ENCODE data around the gene CELF1. TPM values are rescaled to one million over a fixed set of nuclear protein-coding genes. Genes with fewer than 3 reads are reported as not detected.
"Not testable (repeated sequence)": the region's sequence is repeated elsewhere in the genome, so short reads cannot be mapped to it uniquely, and the experiment has no call there.

The CELF1 gene
- total RNA-seq, 2 donors from 2014 or later: 105 to 128 TPM

GRCh38 chr11:47586098-47586855, 33.3 kb upstream of the CELF1 start, which contains the start of gene FAM180B:
FAM180B (plus strand) TSS chr11:47586678; CDS start chr11:47586769, 91 bp downstream.
- peak; percentile 7 to 19 for ATAC-seq
- H3K36me3 Mint-ChIP-seq: peaks cover 8 to 14% of the 10 kb centered on the region in 2 donors
- DNase-seq (ENCODE audit: low spot score in 2 of 2): no peak
- H3K9me3 Mint-ChIP-seq: no peaks in the 10 kb centered on the region
- peak within 1 kb of the TSS in 1 of 2 donors; percentile 29 for H3K27ac Mint-ChIP-seq

- Mint-ChIP-seq H3K36me3 (peaks cover 19 to 23% of the 10 kb centered on the region in 2 donors), H3K9me3 (no peaks in the 10 kb centered on the region), H3K27ac (no peak overlapping the region)
- DNase-seq (ENCODE audit: low spot score in 2 of 2) (no peak), ATAC-seq (no peak)
Observed at GRCh38 chr11:47583844-47584243, 30.9 kb upstream of the CELF1 start.

- peaks cover 27 to 36% of the 10 kb centered on the region in 2 donors for H3K36me3 Mint-ChIP-seq
- DNase-seq (ENCODE audit: low spot score in 2 of 2) (peak; percentile 89 to 94), ATAC-seq (peak; percentile 96 to 97)
- H3K27ac Mint-ChIP-seq: peak within 1 kb of the TSS; percentile 95 to 99
- no peaks in the 10 kb centered on the region for H3K9me3 Mint-ChIP-seq
Observed at GRCh38 chr11:47578524-47579494, 25.9 kb upstream of the CELF1 start, which contains the start of the genes KBTBD4 and NDUFS3. KBTBD4 (minus strand) TSS chr11:47578970; CDS start chr11:47578951, 19 bp downstream. NDUFS3 (plus strand) TSS chr11:47579074; CDS start chr11:47579092, 18 bp downstream.

- Mint-ChIP-seq H3K36me3 (peaks cover 24 to 37% of the 10 kb centered on the region in 2 donors), H3K9me3 (no peaks in the 10 kb centered on the region), H3K27ac (peak overlapping the region; percentile 95 to 99)
- DNase-seq (ENCODE audit: low spot score in 2 of 2): no peak
- ATAC-seq: no peak
Observed at GRCh38 chr11:47577460-47578041, 24.6 kb upstream of the CELF1 start.

GRCh38 chr11:47573321-47573720, 20.4 kb upstream of the CELF1 start:
- Mint-ChIP-seq H3K9me3 (no peaks in the 10 kb centered on the region), H3K27ac (no peak overlapping the region), H3K36me3 (peaks cover 9 to 34% of the 10 kb centered on the region in 2 donors)
- DNase-seq (ENCODE audit: low spot score in 2 of 2) (no peak), ATAC-seq (no peak)

GRCh38 chr11:47572715-47573255, 19.9 kb upstream of the CELF1 start:
- Mint-ChIP-seq H3K27ac (no peak overlapping the region), H3K9me3 (no peaks in the 10 kb centered on the region), H3K36me3 (peaks cover 9 to 36% of the 10 kb centered on the region in 2 donors)
- DNase-seq (ENCODE audit: low spot score in 2 of 2) (no peak), ATAC-seq (no peak)

GRCh38 chr11:47571895-47572294, 19.0 kb upstream of the CELF1 start:
- H3K9me3 Mint-ChIP-seq: no peaks in the 10 kb centered on the region
- H3K27ac Mint-ChIP-seq: no peak overlapping the region
- no peak for ATAC-seq
- DNase-seq (ENCODE audit: low spot score in 2 of 2): no peak
- peaks cover 2 to 31% of the 10 kb centered on the region in 2 donors for H3K36me3 Mint-ChIP-seq

- no peak for ATAC-seq
- Mint-ChIP-seq H3K9me3 (no peaks in the 10 kb centered on the region), H3K27ac (no peak overlapping the region), H3K36me3 (peaks cover 0 to 33% of the 10 kb centered on the region in 2 donors)
- no peak for DNase-seq (ENCODE audit: low spot score in 2 of 2)
Observed at GRCh38 chr11:47571357-47571729, 18.4 kb upstream of the CELF1 start.

- no peak for ATAC-seq
- DNase-seq (ENCODE audit: low spot score in 2 of 2): no peak
- Mint-ChIP-seq H3K9me3 (no peaks in the 10 kb centered on the region), H3K27ac (no peak overlapping the region), H3K36me3 (peaks cover 0 to 29% of the 10 kb centered on the region in 2 donors)
Observed at GRCh38 chr11:47570651-47571356, 17.9 kb upstream of the CELF1 start.

GRCh38 chr11:47569646-47570045, 16.7 kb upstream of the CELF1 start:
- H3K9me3 Mint-ChIP-seq: no peaks in the 10 kb centered on the region
- ATAC-seq (no peak), DNase-seq (ENCODE audit: low spot score in 2 of 2) (no peak)
- H3K36me3 Mint-ChIP-seq: peaks cover 0 to 29% of the 10 kb centered on the region in 2 donors
- no peak overlapping the region for H3K27ac Mint-ChIP-seq

GRCh38 chr11:47566149-47566698, 13.3 kb upstream of the CELF1 start:
- Mint-ChIP-seq H3K36me3 (peaks cover 0 to 19% of the 10 kb centered on the region in 2 donors), H3K27ac (peak overlapping the region; percentile 88 to 93), H3K9me3 (no peaks in the 10 kb centered on the region)
- ATAC-seq (peak in 1 of 2 donors; percentile 21), DNase-seq (ENCODE audit: low spot score in 2 of 2) (no peak)

GRCh38 chr11:47565340-47566148, 12.6 kb upstream of the CELF1 start, which contains the start of gene PTPMT1:
PTPMT1 (plus strand) TSS chr11:47565599; CDS start chr11:47565623, 24 bp downstream.
- peak within 1 kb of the TSS; percentile 88 to 93 for H3K27ac Mint-ChIP-seq
- ATAC-seq: peak; percentile 91 to 92
- H3K36me3 Mint-ChIP-seq: peaks cover 0 to 19% of the 10 kb centered on the region in 2 donors
- no peaks in the 10 kb centered on the region for H3K9me3 Mint-ChIP-seq
- peak; percentile 72 to 78 for DNase-seq (ENCODE audit: low spot score in 2 of 2)

- DNase-seq (ENCODE audit: low spot score in 2 of 2): no peak
- H3K9me3 Mint-ChIP-seq: no peaks in the 10 kb centered on the region
- peak overlapping the region; percentile 55 to 88 for H3K27ac Mint-ChIP-seq
- ATAC-seq: peak; percentile 4 to 6
- peaks cover 0 to 19% of the 10 kb centered on the region in 2 donors for H3K36me3 Mint-ChIP-seq
Observed at GRCh38 chr11:47564933-47565339, 12.0 kb upstream of the CELF1 start.

GRCh38 chr11:47564366-47564765, 11.4 kb upstream of the CELF1 start:
- H3K36me3 Mint-ChIP-seq: peaks cover 0 to 14% of the 10 kb centered on the region in 2 donors
- H3K9me3 Mint-ChIP-seq; DNase-seq (ENCODE audit: low spot score in 2 of 2); H3K27ac Mint-ChIP-seq; ATAC-seq: not testable (repeated sequence)
